ENCODE results near the gene TDRD1.

- TF ChIP-seq GATA2 (IDR thresholded peaks at IDR 0.05; ENCODE audit: low read depth, low read length), result no peak
- no peak for TF ChIP-seq GATA3 (IDR thresholded peaks at IDR 0.05; ENCODE audit: low read depth, low read length)
Measured at GRCh38 chr10:114212153-114212552, 33.0 kb downstream of the TDRD1 start.

Measured in SH-SY5Y (cell line).